Gastrocnemius medialis (tissue), 4 donors: ENCODE data around the gene IL18. TPM values are rescaled to one million over a fixed set of nuclear protein-coding genes. Genes with fewer than 3 reads are reported as not detected.
A peak's percentile ranks its signal among the peaks of the same experiment; 100 is the strongest.

Experiments used
- ATAC-seq, 2 donors: fragments of 150-250 bp; one replicate each; pipeline ENCODE4 v1.9.1; 2016
- DNase-seq, 2 donors: peaks; one replicate each; pipeline ENCODE4 v3.0.0-alpha.2; 2019
- H3K27ac ChIP-seq, 4 donors: fragments of 200-600 bp; sonication (generic); 1 replicate in 1 of 4; 2 replicates in 3 of 4; pipeline ENCODE4 v1.5.1; 2016 to 2018; ENCODE audit warnings: mild to moderate bottlenecking in 2 of 4, moderate library complexity in 1 of 4
- H3K27me3 ChIP-seq, 3 donors: fragments of 200-600 bp; sonication (generic) in 2 of 3; 1 replicate in 1 of 3; 2 replicates in 2 of 3; pipeline versions ENCODE4 v1.5.1 to v1.6.0; 2016 to 2019; ENCODE audit warnings: mild to moderate bottlenecking in 1 of 3, moderate library complexity in 1 of 3
- H3K36me3 ChIP-seq, 2 donors: fragments of 200-600 bp; sonication (generic) in 1 of 2; one replicate each; pipeline ENCODE4 v1.5.1; 2017 to 2018
- H3K4me1 ChIP-seq, 2 donors: fragments of 200-600 bp; sonication (generic) in 1 of 2; one replicate each; pipeline ENCODE4 v1.5.1; 2016 to 2017; ENCODE audit warnings: mild to moderate bottlenecking in 2 of 2
- H3K4me3 ChIP-seq, 4 donors: fragments of 200-600 bp; sonication (generic) in 3 of 4; 1 replicate in 1 of 4; 2 replicates in 3 of 4; pipeline ENCODE4 v1.5.1; 2016 to 2019; ENCODE audit warnings: mild to moderate bottlenecking in 2 of 4
- H3K9me3 ChIP-seq, 3 donors: fragments of 200-600 bp; sonication (generic) in 2 of 3; 1 replicate in 1 of 3; 2 replicates in 2 of 3; pipeline ENCODE4 v1.5.1; 2016 to 2019
- CTCF ChIP-seq, 5 experiments: fragments of 450-650 bp in 3 of 5; fragments of 200-600 bp in 2 of 5; sonication (generic) in 2 of 5; IDR thresholded peaks in 4 of 5; conservative IDR thresholded peaks in 1 of 5; 1 replicate in 4 of 5; 2 replicates in 1 of 5; pipeline ENCODE4 v1.5.1; 2016 to 2019; ENCODE audit warnings: antibody characterized with exemption in 5 of 5, mild to moderate bottlenecking in 3 of 5, moderate library complexity in 3 of 5
- POLR2A ChIP-seq, 2 donors: fragments of 450-650 bp; IDR thresholded peaks; one replicate each; pipeline ENCODE4 v1.6.1; 2017; ENCODE audit warnings: antibody characterized with exemption in 2 of 2, mild to moderate bottlenecking in 2 of 2, moderate library complexity in 2 of 2
- in situ Hi-C, 4 donors: fragments of 200-750 bp; cut with MboI; loops; one replicate each; pipeline versions ENCODE4 v1.15.0 to v1.8.0; 2017; ENCODE audit warnings: low sequenced_read_pairs in 4 of 4
- intact Hi-C: fragments of 100-400 bp; cut with DNase I; formaldehyde crosslinking; loops from one replicate; pipeline ENCODE4 v1.15.1; 2023; ENCODE audit warnings: low total_unique reads
- total RNA-seq, 4 donors: library from RNA; depleted of rRNA; stranded (reverse); fragments of >200 nt; gene quantifications; one replicate each; pipeline versions ENCODE4 v1.1.0 to v1.2.3, GENCODE V29; 2016

The IL18 gene
- 10 to 100 TPM in 1 of 4 donors, 1 to 10 TPM in 2, under 1 TPM in 1; 0.58 to 11.7 (median 6.8) TPM for total RNA-seq

- H3K27me3 ChIP-seq = no peaks in the 10 kb centered on the region
- H3K4me1 ChIP-seq = peaks cover 38 to 44% of the 10 kb centered on the region in 2 donors
- H3K9me3 ChIP-seq = no peaks in the 10 kb centered on the region
- H3K4me3 ChIP-seq = peak within 1 kb of the TSS; percentile 33 to 38 (median 36)
- DNase-seq = peak; percentile 53 to 75
- in situ Hi-C loops = no loop called here
- peak; percentile 74 to 89 for ATAC-seq
- no peaks in the 10 kb centered on the region for H3K36me3 ChIP-seq
- intact Hi-C loops = no loop called here
- H3K27ac ChIP-seq = peak within 1 kb of the TSS; percentile 54 to 74 (median 69)
- no peak for TF ChIP-seq POLR2A (IDR thresholded peaks at IDR 0.05)
- no peak for TF ChIP-seq CTCF (IDR thresholded peaks at IDR 0.05 in 4 of 5, conservative IDR thresholded peaks at IDR 0.05 in 1 of 5)
Measured at GRCh38 chr11:112163875-112164685, at the start of gene IL18. IL18 (minus strand) TSS chr11:112164094; CDS start chr11:112155053, 9,041 bp downstream.

- intact Hi-C loops (no loop called here), in situ Hi-C loops (loop anchor here in 2 of 4 donors (10.0 to 25.0 kb wide), 2 partner anchors 1075 to 1082 kb away; no protein-coding TSS in a partner anchor)
- no peak for TF ChIP-seq POLR2A (IDR thresholded peaks at IDR 0.05)
- TF ChIP-seq CTCF (IDR thresholded peaks at IDR 0.05 in 4 of 5, conservative IDR thresholded peaks at IDR 0.05 in 1 of 5) = no peak
- Histone ChIP-seq H3K36me3 (no peaks in the 10 kb centered on the region), H3K9me3 (no peaks in the 10 kb centered on the region), H3K27me3 (no peaks in the 10 kb centered on the region), H3K4me1 (no peaks in the 10 kb centered on the region), H3K27ac (no peak overlapping the region), H3K4me3 (no peak overlapping the region)
- DNase-seq = no peak
- no peak for ATAC-seq
Measured at GRCh38 chr11:112212710-112213109, 48.8 kb upstream of the IL18 start.

GRCh38 chr11:112212290-112212689 lies 48.4 kb upstream of the IL18 start:
- no peak overlapping the region for H3K27ac ChIP-seq
- ATAC-seq (no peak), DNase-seq (no peak)
- TF ChIP-seq CTCF (IDR thresholded peaks at IDR 0.05 in 4 of 5, conservative IDR thresholded peaks at IDR 0.05 in 1 of 5) (no peak), POLR2A (IDR thresholded peaks at IDR 0.05) (no peak)
- no peaks in the 10 kb centered on the region for H3K4me1 ChIP-seq
- H3K4me3 ChIP-seq = no peak overlapping the region
- in situ Hi-C loops (loop anchor here in 2 of 4 donors (10.0 to 25.0 kb wide), 2 partner anchors 1075 to 1083 kb away; no protein-coding TSS in a partner anchor), intact Hi-C loops (no loop called here)
- H3K9me3 ChIP-seq = no peaks in the 10 kb centered on the region
- no peaks in the 10 kb centered on the region for H3K27me3 ChIP-seq
- no peaks in the 10 kb centered on the region for H3K36me3 ChIP-seq

- Histone ChIP-seq H3K36me3 (no peaks in the 10 kb centered on the region), H3K4me1 (no peaks in the 10 kb centered on the region), H3K27me3 (no peaks in the 10 kb centered on the region), H3K9me3 (no peaks in the 10 kb centered on the region), H3K27ac (no peak overlapping the region), H3K4me3 (no peak overlapping the region)
- intact Hi-C loops (no loop called here), in situ Hi-C loops (loop anchor here in 2 of 4 donors (10.0 to 25.0 kb wide), 2 partner anchors 1076 to 1083 kb away; no protein-coding TSS in a partner anchor)
- TF ChIP-seq CTCF (IDR thresholded peaks at IDR 0.05 in 4 of 5, conservative IDR thresholded peaks at IDR 0.05 in 1 of 5) (no peak), POLR2A (IDR thresholded peaks at IDR 0.05) (no peak)
- ATAC-seq = no peak
- no peak for DNase-seq
Measured at GRCh38 chr11:112211536-112211935, 47.6 kb upstream of the IL18 start.
